GM12878 (cell line): Measurements from ENCODE around the gene NPC1.
"Not testable (repeated sequence)": the region's sequence is repeated elsewhere in the genome, so short reads cannot be mapped to it uniquely, and the experiment has no call there.

Experiments used
- EP300 ChIP-seq, 2 experiments: fragments of 150-350 bp in 1 of 2; IDR thresholded peaks; 2 replicates each; pipeline ENCODE4 v1.6.1; 2011 to 2012; ENCODE audit warnings: low read depth in 2 of 2, low read length in 2 of 2, borderline replicate concordance in 1 of 2, improper control_type of control experiment in 1 of 2, inconsistent platforms in 1 of 2; ENCODE audit not compliant: control insufficient read depth in 1 of 2
- KDM1A ChIP-seq: fragments of 200-600 bp; sonication (generic); IDR thresholded peaks from 2 replicates; pipeline ENCODE4 v1.6.1; 2016; ENCODE audit warnings: borderline replicate concordance
- MEF2A ChIP-seq: IDR thresholded peaks from 2 replicates; pipeline ENCODE4 v1.6.1; 2011; ENCODE audit warnings: low read depth, mild to moderate bottlenecking, low read length, moderate library complexity; ENCODE audit not compliant: insufficient read depth
- NR2C2 ChIP-seq: IDR thresholded peaks from 2 replicates; pipeline ENCODE4 v1.6.1; 2011; ENCODE audit warnings: borderline replicate concordance, low read depth; ENCODE audit not compliant: control insufficient read depth, insufficient read length
- POLR2AphosphoS2 ChIP-seq: IDR thresholded peaks from 2 replicates; pipeline ENCODE4 v1.6.1; 2011; ENCODE audit warnings: low read depth, mild to moderate bottlenecking, low read length, improper control_type of control experiment, moderate library complexity
- SIN3A ChIP-seq: IDR thresholded peaks from 2 replicates; pipeline ENCODE4 v1.6.1; 2012; ENCODE audit warnings: low read depth, low read length, improper control_type of control experiment
- SMC3 ChIP-seq: IDR thresholded peaks from 2 replicates; pipeline ENCODE4 v1.6.1; 2011; ENCODE audit warnings: low read length, improper control_type of control experiment, borderline replicate concordance
- SREBF1 ChIP-seq: IDR thresholded peaks from 2 replicates; pipeline ENCODE4 v1.6.1; 2012; ENCODE audit warnings: mild to moderate bottlenecking, low read length
- ZBED1 ChIP-seq: IDR thresholded peaks from 2 replicates; pipeline ENCODE4 v1.6.1; 2016; ENCODE audit warnings: borderline replicate concordance
- TF ChIP-seq, protein P1 (sequence below), 3 experiments: IDR thresholded peaks in 2 of 3; conservative IDR thresholded peaks in 1 of 3; 2 replicates each; pipeline ENCODE4 v1.5.1; 2011; ENCODE audit warnings: low read depth in 3 of 3, low read length in 3 of 3, mild to moderate bottlenecking in 3 of 3, control low read depth in 2 of 3, moderate library complexity in 2 of 3, inconsistent platforms in 1 of 3, mixed read lengths in 1 of 3; ENCODE audit not compliant: control insufficient read depth in 2 of 3, insufficient read depth in 1 of 3; ENCODE audit errors: extremely low read depth in 1 of 3
- TF ChIP-seq, protein P2 (sequence below): fragments of 450-650 bp; IDR thresholded peaks from 2 replicates; pipeline ENCODE4 v1.6.1; 2016; ENCODE audit warnings: mild to moderate bottlenecking, moderate library complexity, borderline replicate concordance

DNA sequence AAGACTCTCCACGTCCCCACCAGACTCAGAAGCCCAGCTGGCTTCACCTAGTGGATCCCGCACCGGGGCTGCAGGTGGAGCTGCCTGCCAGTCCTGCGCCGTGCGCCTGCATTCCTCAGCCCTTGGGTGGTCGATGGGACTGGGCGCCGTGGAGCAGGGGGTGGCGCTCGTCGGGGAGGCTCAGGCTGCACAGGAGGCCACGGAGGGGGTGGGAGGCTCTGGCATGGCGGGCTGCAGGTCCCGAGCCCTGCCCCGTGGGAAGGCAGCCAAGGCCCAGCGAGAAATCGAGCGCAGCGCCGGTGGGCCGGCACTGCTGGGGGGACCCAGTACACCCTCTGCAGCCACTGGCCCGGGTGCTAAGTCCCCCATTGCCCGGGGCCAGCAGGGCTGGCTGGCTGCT is 8.8 kb downstream of the NPC1 start:
- TF ChIP-seq ZBED1; NR2C2; SMC3; SIN3A; EP300 (IDR thresholded peaks at IDR 0.05; ENCODE audit: borderline replicate concordance in 1 of 2, control insufficient read depth in 1 of 2, low read depth in 2 of 2, low read length in 2 of 2); MEF2A; KDM1A; SREBF1; POLR2AphosphoS2: not testable (repeated sequence)
- TF ChIP-seq, protein P1, sequence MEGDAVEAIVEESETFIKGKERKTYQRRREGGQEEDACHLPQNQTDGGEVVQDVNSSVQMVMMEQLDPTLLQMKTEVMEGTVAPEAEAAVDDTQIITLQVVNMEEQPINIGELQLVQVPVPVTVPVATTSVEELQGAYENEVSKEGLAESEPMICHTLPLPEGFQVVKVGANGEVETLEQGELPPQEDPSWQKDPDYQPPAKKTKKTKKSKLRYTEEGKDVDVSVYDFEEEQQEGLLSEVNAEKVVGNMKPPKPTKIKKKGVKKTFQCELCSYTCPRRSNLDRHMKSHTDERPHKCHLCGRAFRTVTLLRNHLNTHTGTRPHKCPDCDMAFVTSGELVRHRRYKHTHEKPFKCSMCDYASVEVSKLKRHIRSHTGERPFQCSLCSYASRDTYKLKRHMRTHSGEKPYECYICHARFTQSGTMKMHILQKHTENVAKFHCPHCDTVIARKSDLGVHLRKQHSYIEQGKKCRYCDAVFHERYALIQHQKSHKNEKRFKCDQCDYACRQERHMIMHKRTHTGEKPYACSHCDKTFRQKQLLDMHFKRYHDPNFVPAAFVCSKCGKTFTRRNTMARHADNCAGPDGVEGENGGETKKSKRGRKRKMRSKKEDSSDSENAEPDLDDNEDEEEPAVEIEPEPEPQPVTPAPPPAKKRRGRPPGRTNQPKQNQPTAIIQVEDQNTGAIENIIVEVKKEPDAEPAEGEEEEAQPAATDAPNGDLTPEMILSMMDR (IDR thresholded peaks at IDR 0.05 in 2 of 3, conservative IDR thresholded peaks at IDR 0.05 in 1 of 3; ENCODE audit: control insufficient read depth in 2 of 3, extremely low read depth in 1 of 3, insufficient read depth in 1 of 3, low read depth in 3 of 3, low read length in 3 of 3): not testable (repeated sequence)
- TF ChIP-seq, protein P2, sequence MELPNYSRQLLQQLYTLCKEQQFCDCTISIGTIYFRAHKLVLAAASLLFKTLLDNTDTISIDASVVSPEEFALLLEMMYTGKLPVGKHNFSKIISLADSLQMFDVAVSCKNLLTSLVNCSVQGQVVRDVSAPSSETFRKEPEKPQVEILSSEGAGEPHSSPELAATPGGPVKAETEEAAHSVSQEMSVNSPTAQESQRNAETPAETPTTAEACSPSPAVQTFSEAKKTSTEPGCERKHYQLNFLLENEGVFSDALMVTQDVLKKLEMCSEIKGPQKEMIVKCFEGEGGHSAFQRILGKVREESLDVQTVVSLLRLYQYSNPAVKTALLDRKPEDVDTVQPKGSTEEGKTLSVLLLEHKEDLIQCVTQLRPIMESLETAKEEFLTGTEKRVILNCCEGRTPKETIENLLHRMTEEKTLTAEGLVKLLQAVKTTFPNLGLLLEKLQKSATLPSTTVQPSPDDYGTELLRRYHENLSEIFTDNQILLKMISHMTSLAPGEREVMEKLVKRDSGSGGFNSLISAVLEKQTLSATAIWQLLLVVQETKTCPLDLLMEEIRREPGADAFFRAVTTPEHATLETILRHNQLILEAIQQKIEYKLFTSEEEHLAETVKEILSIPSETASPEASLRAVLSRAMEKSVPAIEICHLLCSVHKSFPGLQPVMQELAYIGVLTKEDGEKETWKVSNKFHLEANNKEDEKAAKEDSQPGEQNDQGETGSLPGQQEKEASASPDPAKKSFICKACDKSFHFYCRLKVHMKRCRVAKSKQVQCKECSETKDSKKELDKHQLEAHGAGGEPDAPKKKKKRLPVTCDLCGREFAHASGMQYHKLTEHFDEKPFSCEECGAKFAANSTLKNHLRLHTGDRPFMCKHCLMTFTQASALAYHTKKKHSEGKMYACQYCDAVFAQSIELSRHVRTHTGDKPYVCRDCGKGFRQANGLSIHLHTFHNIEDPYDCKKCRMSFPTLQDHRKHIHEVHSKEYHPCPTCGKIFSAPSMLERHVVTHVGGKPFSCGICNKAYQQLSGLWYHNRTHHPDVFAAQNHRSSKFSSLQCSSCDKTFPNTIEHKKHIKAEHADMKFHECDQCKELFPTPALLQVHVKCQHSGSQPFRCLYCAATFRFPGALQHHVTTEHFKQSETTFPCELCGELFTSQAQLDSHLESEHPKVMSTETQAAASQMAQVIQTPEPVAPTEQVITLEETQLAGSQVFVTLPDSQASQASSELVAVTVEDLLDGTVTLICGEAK: not testable (repeated sequence)
